Activated CD4-positive, alpha-beta T cell treated with anti-CD3 and anti-CD28 coated beads, Interleukin-2, amount 50 U/mL, for 1 hour (primary cell): ENCODE results near the gene PDCD11.
"Not testable (repeated sequence)": the region's sequence is repeated elsewhere in the genome, so short reads cannot be mapped to it uniquely, and the experiment has no call there.

Source experiments
- DNase-seq: peaks from one replicate; pipeline ENCODE4 v3.0.0-alpha.2; 2020

The PDCD11 gene

DNA sequence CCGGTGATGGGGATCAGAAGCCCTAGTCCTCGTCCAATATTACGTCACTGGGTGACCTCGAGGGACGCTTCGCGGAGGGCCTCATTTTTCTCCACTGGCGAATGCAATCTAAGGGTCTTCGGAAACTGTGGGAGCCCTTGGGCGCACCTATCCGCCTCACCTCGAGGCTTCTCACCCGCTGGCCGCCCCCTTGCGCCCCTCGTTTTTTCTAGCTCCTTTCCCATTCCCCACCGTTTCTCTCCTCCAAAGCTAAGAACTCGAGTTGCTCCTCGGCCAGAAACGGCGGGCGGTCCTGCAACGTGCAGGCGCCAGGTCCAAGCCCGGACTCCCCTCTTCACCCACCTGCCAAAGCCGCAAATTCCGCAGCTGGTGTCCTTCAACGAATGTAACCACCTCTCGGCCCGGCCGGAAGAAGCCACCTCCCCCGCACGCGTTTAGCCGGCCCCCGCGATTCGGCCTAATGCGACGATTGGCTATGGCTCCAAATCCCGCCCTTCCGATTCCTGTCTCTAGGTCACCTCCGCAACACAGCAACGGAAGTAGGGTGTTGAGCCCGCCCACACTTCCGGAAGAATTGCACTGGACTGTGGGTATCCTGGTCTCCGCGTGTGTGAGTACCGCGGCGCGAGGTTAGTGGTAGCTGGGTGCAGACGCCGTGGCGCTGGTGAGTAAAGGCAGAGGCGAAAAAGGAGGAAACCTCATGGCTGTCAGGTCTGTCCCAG is at the start of gene PDCD11, which contains the start of gene ATP5MK:
Gene PDCD11 (plus strand): TSS at position 560 of the 722 bp plus-strand sequence. CDS start 1,801 bp downstream, outside the sequence.
Gene ATP5MK (minus strand): TSS at position 409 of the 722 bp plus-strand sequence. CDS start 4,018 bp downstream, outside the sequence.
- peak; percentile 91 for DNase-seq

GRCh38 chr10:103350175-103350516 is 46.3 kb upstream of the PDCD11 start:
- no peak for DNase-seq

GRCh38 chr10:103350517-103351260 is 45.7 kb upstream of the PDCD11 start, which contains the start of gene PCGF6:
Gene PCGF6 (minus strand): TSS chr10:103351140. CDS start chr10:103351066, 74 bp downstream.
- peak; percentile 57 for DNase-seq

- DNase-seq, result no peak
Observed at GRCh38 chr10:103353281-103353680, 43.1 kb upstream of the PDCD11 start.

DNA sequence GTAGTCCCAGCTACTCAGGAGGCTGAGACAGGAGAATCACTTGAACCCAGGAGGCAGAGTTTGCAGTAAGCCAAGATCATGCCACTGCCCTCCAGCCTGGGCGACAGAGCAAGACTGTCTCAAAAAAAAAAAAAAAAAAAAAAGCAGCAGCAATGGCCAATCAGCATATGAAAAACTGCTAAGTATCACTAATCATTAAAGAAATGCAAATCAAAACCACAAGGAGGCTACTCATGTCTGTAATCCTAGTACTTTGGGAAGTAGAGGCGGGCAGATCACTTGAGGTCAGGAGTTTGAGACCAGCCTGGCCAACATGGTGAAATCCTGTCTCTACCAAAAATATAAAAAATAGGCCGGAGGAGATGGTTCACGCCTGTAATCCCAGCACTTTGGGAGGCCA is 41.9 kb upstream of the PDCD11 start:
- not testable (repeated sequence) for DNase-seq

- DNase-seq, result no peak
Observed at GRCh38 chr10:103355906-103356599, 40.4 kb upstream of the PDCD11 start.

- not testable (repeated sequence) for DNase-seq
Observed at GRCh38 chr10:103359493-103359892, 36.9 kb upstream of the PDCD11 start.

DNA sequence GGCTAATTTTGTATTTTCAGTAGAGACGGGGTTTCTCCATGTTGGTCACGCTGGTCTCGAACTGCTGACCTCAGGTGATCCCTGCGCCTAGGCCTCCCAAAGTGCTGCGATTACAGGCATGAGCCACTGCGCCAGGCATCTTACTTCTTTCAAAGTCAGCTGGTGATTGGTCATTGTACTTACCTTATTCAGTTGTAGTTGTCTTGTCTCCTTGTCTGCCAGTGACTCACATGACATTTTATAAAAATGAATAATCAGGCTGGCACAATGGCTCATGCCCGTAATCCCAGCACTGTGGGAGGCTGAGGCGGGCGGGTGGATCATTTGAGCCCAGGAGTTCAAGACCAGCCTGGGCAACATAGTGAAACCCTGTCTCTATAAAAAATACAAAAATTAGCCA is 35.6 kb upstream of the PDCD11 start:
- not testable (repeated sequence) for DNase-seq

GRCh38 chr10:103367379-103367781 is 29.0 kb upstream of the PDCD11 start:
- no peak for DNase-seq

GRCh38 chr10:103367782-103368518 is 28.5 kb upstream of the PDCD11 start, which contains the start of gene TAF5:
Gene TAF5 (plus strand): TSS chr10:103367976. CDS start chr10:103367990, 14 bp downstream.
- peak; percentile 84 for DNase-seq

DNA sequence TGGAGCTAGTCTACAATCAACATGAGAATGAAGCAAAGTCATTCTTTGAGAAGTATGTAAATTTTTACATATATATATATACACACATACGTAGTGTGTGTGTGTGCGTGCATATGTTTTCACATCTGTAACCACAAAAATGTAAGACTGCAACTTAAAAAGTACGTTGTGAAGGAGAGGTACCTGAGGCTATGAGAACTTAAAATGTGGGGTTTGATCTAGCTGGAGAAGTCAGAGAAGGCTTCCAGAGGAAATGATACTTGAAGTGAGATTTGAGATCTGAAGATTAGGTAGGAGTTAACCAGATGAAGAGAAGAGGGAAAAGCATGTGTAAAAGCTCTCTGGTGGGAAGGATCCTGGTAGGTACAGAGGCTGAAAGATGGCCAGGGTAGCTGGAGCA is 22.9 kb upstream of the PDCD11 start:
- no peak for DNase-seq

- no peak for DNase-seq
Observed at GRCh38 chr10:103374263-103374662, 22.2 kb upstream of the PDCD11 start.

- DNase-seq, result no peak
Observed at GRCh38 chr10:103382769-103383168, 13.7 kb upstream of the PDCD11 start.

- no peak for DNase-seq
Observed at GRCh38 chr10:103394180-103394579, 2.2 kb upstream of the PDCD11 start.

- DNase-seq, result no peak
Observed at GRCh38 chr10:103395754-103396066, 716 bp upstream of the PDCD11 start.

GRCh38 chr10:103396789-103397087 is 312 bp downstream of the PDCD11 start:
- no peak for DNase-seq

- no peak for DNase-seq
Observed at GRCh38 chr10:103397191-103397825, 882 bp downstream of the PDCD11 start.

DNA sequence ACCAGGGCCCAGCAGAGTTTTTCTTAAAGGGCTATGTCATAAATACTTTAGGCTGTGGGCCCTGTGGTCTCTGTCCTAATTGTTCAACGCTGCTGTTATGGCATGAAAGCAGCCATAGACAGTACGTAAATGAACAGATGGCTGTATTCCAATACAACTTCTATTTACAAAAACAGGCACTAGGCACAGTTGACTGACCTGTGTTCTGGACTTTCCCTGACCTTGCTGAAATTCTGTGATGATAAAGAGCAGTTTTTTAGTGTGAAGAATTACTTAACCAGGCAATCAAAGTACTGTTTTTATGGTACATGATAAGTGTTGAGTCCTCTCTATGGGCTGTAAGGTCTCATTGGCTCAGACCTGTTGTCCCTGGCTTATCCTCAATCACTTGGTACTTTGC is 17.1 kb downstream of the PDCD11 start:
- DNase-seq, result no peak

GRCh38 chr10:103415581-103415980 is 19.2 kb downstream of the PDCD11 start:
- DNase-seq, result no peak

- DNase-seq, result peak; percentile 61
Observed at GRCh38 chr10:103416436-103417147, 20.2 kb downstream of the PDCD11 start.

DNA sequence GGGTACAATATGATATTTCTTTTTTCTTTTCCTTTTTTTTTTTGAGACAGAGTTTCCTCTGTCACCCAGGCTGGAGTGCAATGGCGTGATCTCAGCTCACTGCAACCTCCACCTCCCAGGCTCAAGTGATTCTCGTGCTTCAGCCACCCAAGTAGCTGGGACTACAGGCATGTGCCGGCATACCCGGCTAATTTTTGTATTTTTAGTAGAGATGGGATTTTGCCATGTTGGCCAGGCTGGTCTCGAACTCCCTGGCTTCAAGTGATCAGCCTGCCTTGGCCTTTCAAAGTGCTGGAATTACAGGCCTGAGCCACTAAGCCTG is 20.7 kb downstream of the PDCD11 start:
- DNase-seq, result not testable (repeated sequence)

- no peak for DNase-seq
Observed at GRCh38 chr10:103417601-103418000, 21.2 kb downstream of the PDCD11 start.
